WTC11 (cell line): ENCODE measurements around the gene CBFB. TPM values are rescaled to one million over a fixed set of nuclear protein-coding genes. Genes with fewer than 3 reads are reported as not detected.
"Not testable (repeated sequence)": the region's sequence is repeated elsewhere in the genome, so short reads cannot be mapped to it uniquely, and the experiment has no call there.

Source experiments
- ATAC-seq: fragments of 200-7000 bp; cut with Tn5 transposase; 2 replicates; pipeline ENCODE4 v1.10.0; 2021; ENCODE audit warnings: mild to moderate bottlenecking, moderate library complexity
- CTCF ChIA-PET: fragments of 300-600 bp; sonication (Branson Sonifier 250); formaldehyde crosslinking; loops from one replicate; lab custom pipeline; 2021; ENCODE audit warnings: antibody characterized with exemption; lab: Charles Lee
- POLR2A ChIA-PET: fragments of 350-600 bp; sonication (Branson Sonifier 250); formaldehyde crosslinking; loops from one replicate; lab custom pipeline; 2021; ENCODE audit warnings: antibody characterized with exemption; lab: Charles Lee
- DNase-seq: peaks from one replicate; pipeline ENCODE4 v3.0.0; 2021; ENCODE audit warnings: low spot score
- H3K27ac Mint-ChIP-seq: 2 replicates; pipeline ENCODE4 v1.8.0; 2021; ENCODE audit warnings: mixed read lengths
- H3K27me3 Mint-ChIP-seq: 2 replicates; pipeline ENCODE4 v1.8.0; 2021; ENCODE audit warnings: low read depth, mild to moderate bottlenecking, moderate library complexity, mixed read lengths
- H3K36me3 Mint-ChIP-seq: 2 replicates; pipeline ENCODE4 v1.8.0; 2021; ENCODE audit warnings: mixed read lengths
- H3K4me1 Mint-ChIP-seq: 2 replicates; pipeline ENCODE4 v1.8.0; 2022; ENCODE audit warnings: mixed read lengths
- H3K4me3 Mint-ChIP-seq: 2 replicates; pipeline ENCODE4 v1.8.0; 2021; ENCODE audit warnings: mild to moderate bottlenecking, moderate library complexity, mixed read lengths
- H3K9me3 Mint-ChIP-seq: 2 replicates; pipeline ENCODE4 v1.8.0; 2021; ENCODE audit warnings: mixed read lengths
- ETV6 ChIP-seq: sonication (generic); formaldehyde crosslinking; IDR thresholded peaks from 2 replicates; pipeline ENCODE4 v1.8.1; 2022; ENCODE audit warnings: mild to moderate bottlenecking, missing genetic modification reagents
- JUN ChIP-seq: sonication (generic); formaldehyde crosslinking; IDR thresholded peaks from 2 replicates; pipeline ENCODE4 v1.8.0; 2023; ENCODE audit warnings: mild to moderate bottlenecking, missing genetic modification reagents
- OVOL2 ChIP-seq: fragments of 250-450 bp; sonication (Bioruptor Pico); IDR thresholded peaks from 2 replicates; pipeline ENCODE4 v1.9.0; 2021; ENCODE audit warnings: mild to moderate bottlenecking, borderline replicate concordance
- RELA ChIP-seq: sonication (generic); formaldehyde crosslinking; IDR thresholded peaks from 2 replicates; pipeline ENCODE4 v1.8.1; 2022; ENCODE audit warnings: missing genetic modification reagents, mild to moderate bottlenecking, borderline replicate concordance
- TCF7 ChIP-seq: sonication (generic); formaldehyde crosslinking; IDR thresholded peaks from 2 replicates; pipeline ENCODE4 v1.8.0; 2022; ENCODE audit warnings: mild to moderate bottlenecking, low read depth, missing genetic modification reagents, moderate library complexity
- ZNF263 ChIP-seq: sonication (generic); formaldehyde crosslinking; IDR thresholded peaks from 2 replicates; pipeline ENCODE4 v1.8.1; 2022; ENCODE audit warnings: low read depth, mild to moderate bottlenecking, moderate library complexity, missing genetic modification reagents
- total RNA-seq: library from RNA; stranded (reverse); gene quantifications from 3 replicates; pipeline ENCODE4 v1.2.3, GENCODE V29; 2021
- TF ChIP-seq, protein P1 (sequence below): sonication (generic); formaldehyde crosslinking; IDR thresholded peaks from 2 replicates; pipeline ENCODE4 v1.8.0; 2022; ENCODE audit warnings: mild to moderate bottlenecking, missing genetic modification reagents
- TF ChIP-seq, protein P2 (sequence below): sonication (generic); formaldehyde crosslinking; IDR thresholded peaks from 2 replicates; pipeline ENCODE4 v1.8.1; 2022; ENCODE audit warnings: mild to moderate bottlenecking, missing genetic modification reagents, moderate library complexity, borderline replicate concordance
- TF ChIP-seq, protein P3 (sequence below): sonication (generic); formaldehyde crosslinking; IDR thresholded peaks from 2 replicates; pipeline ENCODE4 v1.8.1; 2023; ENCODE audit warnings: mild to moderate bottlenecking, moderate library complexity, missing genetic modification reagents
- TF ChIP-seq, protein P4 (sequence below): sonication (generic); formaldehyde crosslinking; IDR thresholded peaks from 2 replicates; pipeline ENCODE4 v1.8.0; 2023; ENCODE audit warnings: mild to moderate bottlenecking, missing genetic modification reagents
- TF ChIP-seq, protein P5 (sequence below): sonication (generic); formaldehyde crosslinking; IDR thresholded peaks from 2 replicates; pipeline ENCODE4 v1.8.0; 2022; ENCODE audit warnings: mild to moderate bottlenecking, missing genetic modification reagents
- TF ChIP-seq, protein P6 (sequence below): sonication (generic); formaldehyde crosslinking; IDR thresholded peaks from 2 replicates; pipeline ENCODE4 v1.8.1; 2022; ENCODE audit warnings: low read depth, missing genetic modification reagents, borderline replicate concordance

The CBFB gene
- total RNA-seq, 1 experiment from 2014 or later = 36.9 TPM

DNA sequence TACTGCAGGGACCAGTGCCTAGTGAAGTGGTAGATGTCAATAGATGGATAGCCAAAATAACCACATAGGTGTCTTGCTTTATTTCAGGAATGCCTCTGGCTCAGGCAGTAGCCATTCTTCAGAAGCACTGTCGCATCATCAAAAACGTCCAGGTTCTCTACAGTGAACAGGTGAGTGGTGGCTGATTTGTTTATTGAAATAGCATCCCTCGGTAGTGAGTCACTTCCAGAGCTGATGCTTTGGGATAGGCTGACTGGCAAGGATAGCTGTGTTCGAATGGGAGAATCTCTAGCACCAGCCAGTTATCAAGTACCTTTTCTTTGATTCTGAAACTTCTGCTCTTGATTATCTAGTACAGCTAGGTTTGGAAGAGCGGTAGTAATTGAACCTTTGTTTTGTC, 91.1 kb downstream of the CBFB start (continued):
- TF ChIP-seq, protein P1, sequence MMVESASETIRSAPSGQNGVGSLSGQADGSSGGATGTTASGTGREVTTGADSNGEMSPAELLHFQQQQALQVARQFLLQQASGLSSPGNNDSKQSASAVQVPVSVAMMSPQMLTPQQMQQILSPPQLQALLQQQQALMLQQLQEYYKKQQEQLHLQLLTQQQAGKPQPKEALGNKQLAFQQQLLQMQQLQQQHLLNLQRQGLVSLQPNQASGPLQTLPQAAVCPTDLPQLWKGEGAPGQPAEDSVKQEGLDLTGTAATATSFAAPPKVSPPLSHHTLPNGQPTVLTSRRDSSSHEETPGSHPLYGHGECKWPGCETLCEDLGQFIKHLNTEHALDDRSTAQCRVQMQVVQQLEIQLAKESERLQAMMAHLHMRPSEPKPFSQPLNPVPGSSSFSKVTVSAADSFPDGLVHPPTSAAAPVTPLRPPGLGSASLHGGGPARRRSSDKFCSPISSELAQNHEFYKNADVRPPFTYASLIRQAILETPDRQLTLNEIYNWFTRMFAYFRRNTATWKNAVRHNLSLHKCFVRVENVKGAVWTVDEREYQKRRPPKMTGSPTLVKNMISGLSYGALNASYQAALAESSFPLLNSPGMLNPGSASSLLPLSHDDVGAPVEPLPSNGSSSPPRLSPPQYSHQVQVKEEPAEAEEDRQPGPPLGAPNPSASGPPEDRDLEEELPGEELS (CRISPR knock-in tag) = no peak
- TF ChIP-seq, protein P2, sequence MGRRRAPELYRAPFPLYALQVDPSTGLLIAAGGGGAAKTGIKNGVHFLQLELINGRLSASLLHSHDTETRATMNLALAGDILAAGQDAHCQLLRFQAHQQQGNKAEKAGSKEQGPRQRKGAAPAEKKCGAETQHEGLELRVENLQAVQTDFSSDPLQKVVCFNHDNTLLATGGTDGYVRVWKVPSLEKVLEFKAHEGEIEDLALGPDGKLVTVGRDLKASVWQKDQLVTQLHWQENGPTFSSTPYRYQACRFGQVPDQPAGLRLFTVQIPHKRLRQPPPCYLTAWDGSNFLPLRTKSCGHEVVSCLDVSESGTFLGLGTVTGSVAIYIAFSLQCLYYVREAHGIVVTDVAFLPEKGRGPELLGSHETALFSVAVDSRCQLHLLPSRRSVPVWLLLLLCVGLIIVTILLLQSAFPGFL = no peak
- TF ChIP-seq ETV6 (CRISPR knock-in tag) (no peak), RELA (no peak)

DNA sequence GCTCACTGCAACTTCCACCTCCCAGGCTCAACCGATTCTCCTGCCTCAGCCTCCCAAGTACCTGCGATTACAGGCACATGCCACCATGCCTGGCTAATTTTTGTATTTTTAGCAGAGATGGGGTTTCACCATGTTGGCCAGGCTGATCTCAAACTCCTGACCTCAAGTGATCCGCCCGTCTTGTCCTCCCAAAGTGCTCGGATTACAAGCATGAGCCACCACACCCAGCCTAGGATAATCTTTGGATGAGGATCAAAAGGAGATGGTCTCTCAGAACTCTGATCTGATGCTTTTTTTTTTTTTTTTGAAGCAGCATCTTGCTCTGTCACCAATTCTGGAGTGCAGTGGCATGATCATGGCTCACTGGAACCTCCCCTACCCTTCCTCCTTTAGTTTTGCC, 93.8 kb downstream of the CBFB start:
- POLR2A ChIA-PET, H3K9me3 Mint-ChIP-seq, H3K27me3 Mint-ChIP-seq, DNase-seq, H3K27ac Mint-ChIP-seq, H3K4me1 Mint-ChIP-seq, ATAC-seq, H3K4me3 Mint-ChIP-seq: not testable (repeated sequence)
- CTCF ChIA-PET = interaction anchor here (1.9 kb wide), 1 partner anchor 19 kb away, joined by 6 read pairs; no protein-coding TSS in a partner anchor
- peaks cover 22% of the 10 kb centered on the region for H3K36me3 Mint-ChIP-seq

DNA sequence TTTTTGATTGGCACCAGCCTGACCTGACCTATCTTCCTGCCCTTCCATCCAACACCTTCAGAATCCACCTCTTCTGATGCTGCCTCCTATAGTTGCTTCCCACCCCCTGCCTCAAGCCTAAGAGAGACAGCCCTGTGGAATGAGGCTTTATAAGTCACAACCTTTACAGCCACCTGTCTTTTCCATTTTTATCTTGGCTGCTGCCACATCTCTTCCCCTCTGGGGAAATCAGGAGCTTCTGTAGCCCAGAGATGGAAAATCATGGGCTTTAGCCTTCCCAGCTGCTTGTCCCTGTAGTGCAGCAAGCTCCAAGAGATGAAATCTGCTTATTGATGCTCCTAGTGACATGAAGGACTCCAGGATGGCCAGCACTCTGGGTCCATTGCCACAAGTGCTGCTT, 99.5 kb downstream of the CBFB start:
- TF ChIP-seq OVOL2 (CRISPR knock-in tag) (no peak), ZNF263 (no peak), TCF7 (CRISPR knock-in tag) (no peak), JUN (CRISPR knock-in tag) (no peak)
- TF ChIP-seq, protein P3, sequence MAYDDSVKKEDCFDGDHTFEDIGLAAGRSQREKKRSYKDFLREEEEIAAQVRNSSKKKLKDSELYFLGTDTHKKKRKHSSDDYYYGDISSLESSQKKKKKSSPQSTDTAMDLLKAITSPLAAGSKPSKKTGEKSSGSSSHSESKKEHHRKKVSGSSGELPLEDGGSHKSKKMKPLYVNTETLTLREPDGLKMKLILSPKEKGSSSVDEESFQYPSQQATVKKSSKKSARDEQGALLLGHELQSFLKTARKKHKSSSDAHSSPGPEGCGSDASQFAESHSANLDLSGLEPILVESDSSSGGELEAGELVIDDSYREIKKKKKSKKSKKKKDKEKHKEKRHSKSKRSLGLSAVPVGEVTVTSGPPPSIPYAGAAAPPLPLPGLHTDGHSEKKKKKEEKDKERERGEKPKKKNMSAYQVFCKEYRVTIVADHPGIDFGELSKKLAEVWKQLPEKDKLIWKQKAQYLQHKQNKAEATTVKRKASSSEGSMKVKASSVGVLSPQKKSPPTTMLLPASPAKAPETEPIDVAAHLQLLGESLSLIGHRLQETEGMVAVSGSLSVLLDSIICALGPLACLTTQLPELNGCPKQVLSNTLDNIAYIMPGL (CRISPR knock-in tag) = no peak
- TF ChIP-seq, protein P4, sequence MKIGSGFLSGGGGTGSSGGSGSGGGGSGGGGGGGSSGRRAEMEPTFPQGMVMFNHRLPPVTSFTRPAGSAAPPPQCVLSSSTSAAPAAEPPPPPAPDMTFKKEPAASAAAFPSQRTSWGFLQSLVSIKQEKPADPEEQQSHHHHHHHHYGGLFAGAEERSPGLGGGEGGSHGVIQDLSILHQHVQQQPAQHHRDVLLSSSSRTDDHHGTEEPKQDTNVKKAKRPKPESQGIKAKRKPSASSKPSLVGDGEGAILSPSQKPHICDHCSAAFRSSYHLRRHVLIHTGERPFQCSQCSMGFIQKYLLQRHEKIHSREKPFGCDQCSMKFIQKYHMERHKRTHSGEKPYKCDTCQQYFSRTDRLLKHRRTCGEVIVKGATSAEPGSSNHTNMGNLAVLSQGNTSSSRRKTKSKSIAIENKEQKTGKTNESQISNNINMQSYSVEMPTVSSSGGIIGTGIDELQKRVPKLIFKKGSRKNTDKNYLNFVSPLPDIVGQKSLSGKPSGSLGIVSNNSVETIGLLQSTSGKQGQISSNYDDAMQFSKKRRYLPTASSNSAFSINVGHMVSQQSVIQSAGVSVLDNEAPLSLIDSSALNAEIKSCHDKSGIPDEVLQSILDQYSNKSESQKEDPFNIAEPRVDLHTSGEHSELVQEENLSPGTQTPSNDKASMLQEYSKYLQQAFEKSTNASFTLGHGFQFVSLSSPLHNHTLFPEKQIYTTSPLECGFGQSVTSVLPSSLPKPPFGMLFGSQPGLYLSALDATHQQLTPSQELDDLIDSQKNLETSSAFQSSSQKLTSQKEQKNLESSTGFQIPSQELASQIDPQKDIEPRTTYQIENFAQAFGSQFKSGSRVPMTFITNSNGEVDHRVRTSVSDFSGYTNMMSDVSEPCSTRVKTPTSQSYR = no peak
- TF ChIP-seq, protein P5, sequence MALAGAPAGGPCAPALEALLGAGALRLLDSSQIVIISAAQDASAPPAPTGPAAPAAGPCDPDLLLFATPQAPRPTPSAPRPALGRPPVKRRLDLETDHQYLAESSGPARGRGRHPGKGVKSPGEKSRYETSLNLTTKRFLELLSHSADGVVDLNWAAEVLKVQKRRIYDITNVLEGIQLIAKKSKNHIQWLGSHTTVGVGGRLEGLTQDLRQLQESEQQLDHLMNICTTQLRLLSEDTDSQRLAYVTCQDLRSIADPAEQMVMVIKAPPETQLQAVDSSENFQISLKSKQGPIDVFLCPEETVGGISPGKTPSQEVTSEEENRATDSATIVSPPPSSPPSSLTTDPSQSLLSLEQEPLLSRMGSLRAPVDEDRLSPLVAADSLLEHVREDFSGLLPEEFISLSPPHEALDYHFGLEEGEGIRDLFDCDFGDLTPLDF (CRISPR knock-in tag) = no peak
- TF ChIP-seq, protein P6, sequence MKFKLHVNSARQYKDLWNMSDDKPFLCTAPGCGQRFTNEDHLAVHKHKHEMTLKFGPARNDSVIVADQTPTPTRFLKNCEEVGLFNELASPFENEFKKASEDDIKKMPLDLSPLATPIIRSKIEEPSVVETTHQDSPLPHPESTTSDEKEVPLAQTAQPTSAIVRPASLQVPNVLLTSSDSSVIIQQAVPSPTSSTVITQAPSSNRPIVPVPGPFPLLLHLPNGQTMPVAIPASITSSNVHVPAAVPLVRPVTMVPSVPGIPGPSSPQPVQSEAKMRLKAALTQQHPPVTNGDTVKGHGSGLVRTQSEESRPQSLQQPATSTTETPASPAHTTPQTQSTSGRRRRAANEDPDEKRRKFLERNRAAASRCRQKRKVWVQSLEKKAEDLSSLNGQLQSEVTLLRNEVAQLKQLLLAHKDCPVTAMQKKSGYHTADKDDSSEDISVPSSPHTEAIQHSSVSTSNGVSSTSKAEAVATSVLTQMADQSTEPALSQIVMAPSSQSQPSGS (CRISPR knock-in tag) = no peak
- H3K9me3 Mint-ChIP-seq = no peaks in the 10 kb centered on the region
- H3K36me3 Mint-ChIP-seq = peaks cover 31% of the 10 kb centered on the region
- ATAC-seq = no peak
- DNase-seq = no peak
- no peak overlapping the region for H3K27ac Mint-ChIP-seq
- H3K27me3 Mint-ChIP-seq = no peaks in the 10 kb centered on the region
- ChIA-PET POLR2A (interaction anchor here (0.9 kb wide), 1 partner anchor 18 kb away, joined by 3 read pairs; the partner anchor contains the start of gene PHAF1), CTCF (interaction anchor here (0.6 to 1.8 kb wide), 5 partner anchors 24 to 175 kb away, joined by 3 to 7 read pairs (median 5); no protein-coding TSS in a partner anchor)
- no peaks in the 10 kb centered on the region for H3K4me1 Mint-ChIP-seq
- H3K4me3 Mint-ChIP-seq = no peak overlapping the region
